Neural cell (in vitro differentiated cells): ENCODE measurements around the gene PCOLCE2. TPM values are rescaled to one million over a fixed set of nuclear protein-coding genes. Genes with fewer than 3 reads are reported as not detected.

ENCODE experiments used
- H2AFZ ChIP-seq: fragments of 200-600, 300-800 bp; sonication (generic), shearing (Covaris generic); 2 replicates; pipeline ENCODE4 v1.6.0; 2014; ENCODE audit warnings: low read depth, mild to moderate bottlenecking, antibody characterized with exemption, low read length, moderate library complexity
- H3F3A ChIP-seq: fragments of 200-600 bp; shearing (Covaris generic); 2 replicates; pipeline ENCODE4 v1.6.1; 2016; ENCODE audit warnings: mild to moderate bottlenecking, moderate library complexity, mixed read lengths, antibody characterized with exemption, low read length; ENCODE audit not compliant: insufficient read depth, poor library complexity, severe bottlenecking
- H3K27ac ChIP-seq: fragments of 200-600, 300-800 bp; sonication (generic), shearing (Covaris generic); 2 replicates; pipeline ENCODE4 v1.5.1; 2014; ENCODE audit warnings: mild to moderate bottlenecking, low read length, moderate library complexity
- H3K27me3 ChIP-seq: fragments of 300-800, 200-600 bp; sonication (generic), shearing (Covaris generic); 2 replicates; pipeline ENCODE4 v1.6.0; 2014; ENCODE audit warnings: mild to moderate bottlenecking, low read depth, low read length, moderate library complexity; ENCODE audit not compliant: insufficient read depth
- H3K36me3 ChIP-seq: fragments of 300-800, 200-600 bp; sonication (generic), shearing (Covaris generic); 2 replicates; pipeline ENCODE4 v1.5.1; 2014; ENCODE audit warnings: mild to moderate bottlenecking, antibody characterized with exemption, low read length, moderate library complexity; ENCODE audit not compliant: insufficient read depth
- H3K4me2 ChIP-seq: fragments of 300-800, 200-600 bp; sonication (generic), shearing (Covaris generic); 2 replicates; pipeline ENCODE4 v1.6.0; 2014; ENCODE audit warnings: mild to moderate bottlenecking, low read length
- H3K4me3 ChIP-seq: fragments of 300-800, 200-600 bp; sonication (generic), shearing (Covaris generic); 2 replicates; pipeline ENCODE4 v1.5.1; 2014; ENCODE audit warnings: mild to moderate bottlenecking, low read length, moderate library complexity
- H3K79me2 ChIP-seq: fragments of 200-600 bp; shearing (Covaris generic); replicated peaks from 2 replicates; pipeline ENCODE4 v1.6.0; 2014; ENCODE audit warnings: mild to moderate bottlenecking, low read length, moderate library complexity; ENCODE audit not compliant: insufficient read depth
- H3K9ac ChIP-seq: fragments of 300-800, 200-600 bp; sonication (generic), shearing (Covaris generic); 2 replicates; pipeline ENCODE4 v1.6.1; 2016; ENCODE audit warnings: mild to moderate bottlenecking, low read length, mixed read lengths
- H3K9me2 ChIP-seq: fragments of 200-600 bp; shearing (Covaris generic); 2 replicates; pipeline ENCODE4 v1.6.1; 2016; ENCODE audit warnings: mild to moderate bottlenecking, low read length, mixed read lengths; ENCODE audit not compliant: insufficient read depth
- H3K9me3 ChIP-seq: fragments of 200-600, 300-800 bp; sonication (generic), shearing (Covaris generic); 2 replicates; pipeline ENCODE4 v1.6.1; 2016; ENCODE audit warnings: mild to moderate bottlenecking, mixed run types, low read length, moderate library complexity, mixed read lengths
- H4K20me1 ChIP-seq: fragments of 200-600 bp; shearing (Covaris generic); 2 replicates; pipeline ENCODE4 v1.6.1; 2016; ENCODE audit warnings: mild to moderate bottlenecking, mixed run types; ENCODE audit not compliant: insufficient read depth
- CTCF ChIP-seq: fragments of 450-650 bp; IDR thresholded peaks from 2 replicates; pipeline ENCODE4 v1.5.1; 2014; ENCODE audit warnings: antibody characterized with exemption, mild to moderate bottlenecking, moderate library complexity; ENCODE audit not compliant: poor library complexity, severe bottlenecking
- EP300 ChIP-seq: fragments of 450-650 bp; conservative IDR thresholded peaks from 2 replicates; pipeline ENCODE4 v1.6.1; 2014; ENCODE audit warnings: antibody characterized with exemption, mild to moderate bottlenecking, moderate library complexity; ENCODE audit not compliant: poor library complexity, severe bottlenecking
- EZH2 ChIP-seq: fragments of 200-600, 300-800 bp; shearing (Covaris generic), sonication (generic); IDR thresholded peaks from 2 replicates; pipeline ENCODE4 v1.6.1; 2014; ENCODE audit warnings: antibody characterized with exemption, low read length, borderline replicate concordance, mild to moderate bottlenecking; ENCODE audit not compliant: insufficient read depth, poor library complexity, severe bottlenecking
- MXI1 ChIP-seq: fragments of 450-650 bp; conservative IDR thresholded peaks from 2 replicates; pipeline ENCODE4 v1.6.1; 2014; ENCODE audit warnings: antibody characterized with exemption, mild to moderate bottlenecking; ENCODE audit not compliant: poor library complexity, severe bottlenecking
- POLR2AphosphoS5 ChIP-seq: IDR thresholded peaks from 2 replicates; pipeline ENCODE4 v1.6.1; 2012
- RAD21 ChIP-seq: fragments of 450-650 bp; conservative IDR thresholded peaks from 2 replicates; pipeline ENCODE4 v1.6.1; 2014; ENCODE audit warnings: antibody characterized with exemption, mild to moderate bottlenecking, moderate library complexity
- REST ChIP-seq: IDR thresholded peaks from 2 replicates; pipeline ENCODE4 v1.6.1; 2012; ENCODE audit warnings: borderline replicate concordance
- SMC3 ChIP-seq: fragments of 450-650 bp; conservative IDR thresholded peaks from 2 replicates; pipeline ENCODE4 v1.6.1; 2014; ENCODE audit warnings: antibody characterized with exemption, mild to moderate bottlenecking, moderate library complexity; ENCODE audit not compliant: poor library complexity
- TAF1 ChIP-seq: IDR thresholded peaks from 2 replicates; pipeline ENCODE4 v1.6.1; 2012; ENCODE audit warnings: low read depth
- polyA plus RNA-seq: library from polyadenylated mRNA; depleted of rRNA; stranded (reverse); fragments of >200 nt; gene quantifications from 2 replicates; pipeline ENCODE4 v1.2.3, GENCODE V29; 2014

Gene PCOLCE2
- polyA plus RNA-seq, 1 donor from 2014 or later, result 29.2 TPM

- Histone ChIP-seq H2AFZ (no peak overlapping the region), H3K9ac (no peak overlapping the region), H3K27me3 (no peaks in the 10 kb centered on the region), H3K9me3 (no peaks in the 10 kb centered on the region), H3K4me2 (no peak overlapping the region), H3K79me2 (no peaks in the 10 kb centered on the region), H3F3A (no peaks in the 10 kb centered on the region), H4K20me1 (no peaks in the 10 kb centered on the region), H3K4me3 (no peak overlapping the region), H3K9me2 (no peaks in the 10 kb centered on the region), H3K27ac (no peak overlapping the region), H3K36me3 (no peaks in the 10 kb centered on the region)
- no peak for TF ChIP-seq REST
- no peak for TF ChIP-seq EP300
- no peak for TF ChIP-seq MXI1
- no peak for TF ChIP-seq RAD21
Observed at GRCh38 chr3:142778541-142778940, 110.3 kb downstream of the PCOLCE2 start.

GRCh38 chr3:142777927-142778326, 111.0 kb downstream of the PCOLCE2 start:
- H3K9me3 ChIP-seq, result no peaks in the 10 kb centered on the region
- H3K27ac ChIP-seq, result no peak overlapping the region
- H3K9ac ChIP-seq, result no peak overlapping the region
- no peaks in the 10 kb centered on the region for H3K27me3 ChIP-seq
- H3K4me3 ChIP-seq, result no peak overlapping the region
- H3K4me2 ChIP-seq, result no peak overlapping the region
- no peaks in the 10 kb centered on the region for H3K9me2 ChIP-seq
- no peaks in the 10 kb centered on the region for H3K36me3 ChIP-seq
- TF ChIP-seq REST (no peak), RAD21 (no peak), EZH2 (no peak), POLR2AphosphoS5 (no peak), MXI1 (no peak), TAF1 (no peak), EP300 (no peak), CTCF (no peak), SMC3 (no peak)
- no peaks in the 10 kb centered on the region for H4K20me1 ChIP-seq
- no peak overlapping the region for H2AFZ ChIP-seq
- H3K79me2 ChIP-seq, result no peaks in the 10 kb centered on the region
- H3F3A ChIP-seq, result no peaks in the 10 kb centered on the region
